ENCODE data around the gene PRM2.

- TF ChIP-seq POLR2A (IDR thresholded peaks at IDR 0.05), result no peak
- TF ChIP-seq CTCF (IDR thresholded peaks at IDR 0.05), result no peak
- no peak for TF ChIP-seq POLR2AphosphoS5 (IDR thresholded peaks at IDR 0.05; ENCODE audit: insufficient read depth in 1 of 2, low read depth in 1 of 2)
These were observed 46.4 kb downstream of the PRM2 start for GRCh38 chr16:11229906-11230305.
